ENCODE data around the gene CACTIN.

GRCh38 chr19:3618811-3619630, 7.6 kb downstream of the CACTIN start:
- TF ChIP-seq, protein P1, sequence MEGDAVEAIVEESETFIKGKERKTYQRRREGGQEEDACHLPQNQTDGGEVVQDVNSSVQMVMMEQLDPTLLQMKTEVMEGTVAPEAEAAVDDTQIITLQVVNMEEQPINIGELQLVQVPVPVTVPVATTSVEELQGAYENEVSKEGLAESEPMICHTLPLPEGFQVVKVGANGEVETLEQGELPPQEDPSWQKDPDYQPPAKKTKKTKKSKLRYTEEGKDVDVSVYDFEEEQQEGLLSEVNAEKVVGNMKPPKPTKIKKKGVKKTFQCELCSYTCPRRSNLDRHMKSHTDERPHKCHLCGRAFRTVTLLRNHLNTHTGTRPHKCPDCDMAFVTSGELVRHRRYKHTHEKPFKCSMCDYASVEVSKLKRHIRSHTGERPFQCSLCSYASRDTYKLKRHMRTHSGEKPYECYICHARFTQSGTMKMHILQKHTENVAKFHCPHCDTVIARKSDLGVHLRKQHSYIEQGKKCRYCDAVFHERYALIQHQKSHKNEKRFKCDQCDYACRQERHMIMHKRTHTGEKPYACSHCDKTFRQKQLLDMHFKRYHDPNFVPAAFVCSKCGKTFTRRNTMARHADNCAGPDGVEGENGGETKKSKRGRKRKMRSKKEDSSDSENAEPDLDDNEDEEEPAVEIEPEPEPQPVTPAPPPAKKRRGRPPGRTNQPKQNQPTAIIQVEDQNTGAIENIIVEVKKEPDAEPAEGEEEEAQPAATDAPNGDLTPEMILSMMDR (IDR thresholded peaks at IDR 0.05): peak in 1 of 4 experiments; percentile 2
- no peak for TF ChIP-seq POLR2A (IDR thresholded peaks at IDR 0.05)

All from uterus (tissue), 2 donors.